Epithelial cell of proximal tubule (primary cell): ENCODE data around the gene PATJ. TPM values are rescaled to one million over a fixed set of nuclear protein-coding genes. Genes with fewer than 3 reads are reported as not detected.

ENCODE experiments used
- DNase-seq: peaks from one replicate; pipeline ENCODE4 v3.0.0-alpha.2; 2011; ENCODE audit warnings: low read depth
- H3K4me3 ChIP-seq: 2 replicates; pipeline ENCODE4 v1.5.1; 2011; ENCODE audit warnings: low read depth, mild to moderate bottlenecking, low read length
- CTCF ChIP-seq: conservative IDR thresholded peaks from 2 replicates; pipeline ENCODE4 v1.5.1; 2012; ENCODE audit warnings: low read depth, mild to moderate bottlenecking, low read length
- total RNA-seq: library from RNA; depleted of rRNA; stranded (reverse); fragments of >200 nt; gene quantifications from 2 replicates; pipeline ENCODE4 v1.2.3, GENCODE V29; 2015

Gene PATJ
- total RNA-seq, 1 donor from 2014 or later: 42.1 TPM

DNA sequence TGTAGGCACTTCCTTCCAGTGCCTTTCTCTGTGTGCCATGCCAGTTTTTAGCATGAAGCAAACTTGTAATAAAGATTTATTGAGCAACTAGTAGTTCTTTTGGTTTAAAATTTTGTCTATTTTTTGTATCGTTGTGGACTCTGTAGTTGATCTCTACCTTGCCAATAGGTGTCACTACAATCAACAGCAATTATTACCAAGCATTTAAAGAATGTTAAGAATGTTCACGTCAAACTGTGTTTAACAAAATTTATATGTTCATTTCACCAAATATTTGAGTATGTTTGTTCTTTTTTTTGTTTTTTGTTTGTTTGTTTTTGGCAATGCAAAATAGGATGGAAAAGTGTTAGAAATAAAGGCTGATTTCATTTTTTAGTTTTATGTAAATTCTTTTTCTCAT, 208.1 kb downstream of the PATJ start:
- peak; percentile 54 for TF ChIP-seq CTCF
- DNase-seq: peak; percentile 13
- no peak overlapping the region for H3K4me3 ChIP-seq

- peak; percentile 55 for DNase-seq
- TF ChIP-seq CTCF: no peak
- H3K4me3 ChIP-seq: no peak overlapping the region
These were observed 209.7 kb downstream of the PATJ start for GRCh38 chr1:61951731-61952580.

DNA sequence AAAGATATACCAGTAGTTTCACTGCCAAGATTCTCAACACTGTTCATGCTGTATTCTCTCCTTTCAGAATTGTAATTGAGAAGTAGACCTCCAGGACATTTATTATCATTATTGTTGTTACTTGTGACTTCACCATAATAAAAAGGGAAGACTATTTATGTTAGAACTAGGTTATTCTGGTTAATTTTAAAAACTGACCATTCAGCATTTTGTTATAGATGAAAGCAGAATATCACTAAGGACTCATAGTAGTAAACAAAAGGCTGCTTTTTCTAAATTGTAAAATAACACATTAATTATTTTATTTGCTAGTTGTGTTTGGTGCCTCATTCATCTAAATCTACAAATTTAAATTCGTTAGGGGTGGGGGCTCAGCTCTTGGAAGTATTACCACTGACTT, 210.4 kb downstream of the PATJ start:
- no peak overlapping the region for H3K4me3 ChIP-seq
- DNase-seq: no peak
- no peak for TF ChIP-seq CTCF

DNA sequence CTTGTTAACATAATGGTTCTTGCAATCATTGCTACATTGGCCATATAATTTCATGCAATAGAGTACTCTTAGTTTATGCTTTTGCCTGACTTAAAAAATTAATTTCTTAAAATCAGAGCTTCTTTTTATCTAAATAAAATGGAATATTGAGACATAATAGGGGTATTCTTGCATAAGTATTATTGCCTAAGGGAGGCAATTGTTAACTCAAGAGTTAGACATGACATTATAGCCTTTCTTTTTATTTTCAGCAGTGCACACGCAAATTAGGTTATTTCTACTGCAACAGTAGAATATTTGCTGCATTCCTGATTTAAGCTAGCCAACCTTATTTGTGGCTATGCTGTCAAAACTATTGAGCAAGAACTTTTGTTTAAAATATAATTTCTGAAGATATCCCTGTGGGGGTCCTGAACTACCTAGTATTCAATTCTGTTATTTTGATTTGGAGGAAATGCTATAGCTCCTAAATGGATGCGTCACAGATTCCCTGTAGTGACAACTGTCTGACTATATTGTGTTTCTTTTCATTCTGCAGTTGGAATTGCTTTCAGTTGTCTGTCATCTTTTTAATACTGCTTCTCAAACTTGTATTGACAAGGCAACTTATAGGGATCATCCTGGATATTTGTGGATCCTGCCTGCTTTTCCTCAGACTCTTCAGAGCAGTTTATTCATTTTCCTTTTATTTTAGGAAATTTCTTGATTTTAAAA, 211.0 kb downstream of the PATJ start:
- no peak overlapping the region for H3K4me3 ChIP-seq
- TF ChIP-seq CTCF: no peak
- DNase-seq: no peak

- no peak overlapping the region for H3K4me3 ChIP-seq
- no peak for TF ChIP-seq CTCF
- DNase-seq: no peak
These were observed 211.5 kb downstream of the PATJ start for GRCh38 chr1:61953790-61954150.

DNA sequence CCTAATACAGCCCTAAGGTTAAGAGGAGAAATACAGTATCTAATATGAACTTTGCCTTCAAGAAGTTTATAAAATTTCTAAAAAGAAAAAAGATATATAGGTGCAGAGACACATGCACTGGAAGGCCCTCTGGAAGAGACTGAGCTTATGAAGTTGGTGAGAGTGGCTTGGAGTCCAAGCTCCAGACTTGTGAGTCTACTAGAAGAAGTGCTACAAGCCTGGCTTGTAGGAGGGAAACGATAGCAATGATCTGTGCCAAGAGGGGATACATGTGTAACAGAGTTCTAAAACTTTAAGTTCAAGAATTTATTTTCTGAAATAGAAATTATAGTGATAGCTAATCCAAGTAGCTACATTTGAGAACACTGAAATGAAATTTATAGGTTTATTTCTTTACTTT, 213.0 kb downstream of the PATJ start:
- H3K4me3 ChIP-seq: no peak overlapping the region
- no peak for TF ChIP-seq CTCF
- no peak for DNase-seq
